HEK293 (cell line): ENCODE results near the gene PIP5K1B.

ENCODE experiments used
- CTCF ChIA-PET: fragments of 350-600 bp; formaldehyde crosslinking; extraction: SDS; loops from one replicate; lab custom pipeline; 2021; ENCODE audit warnings: antibody characterized with exemption; lab: Yijun Ruan, JAX
- POLR2A ChIA-PET: fragments of 300-600 bp; formaldehyde crosslinking; extraction: SDS; loops from one replicate; lab custom pipeline; 2020; ENCODE audit warnings: antibody characterized with exemption, inconsistent platforms; lab: Yijun Ruan, JAX
- H3K27ac ChIP-seq: fragments of 200-500 bp; sonication (Bioruptor generic); 2 replicates; pipeline ENCODE4 v1.5.1; 2014; ENCODE audit warnings: low read depth, low read length, control low read depth, inconsistent platforms; ENCODE audit errors: extremely low read depth
- H3K36me3 ChIP-seq, 2 experiments: fragments of 200-500 bp in 1 of 2; sonication (Bioruptor generic) in 1 of 2; 1 replicate in 1 of 2; 2 replicates in 1 of 2; pipeline ENCODE4 v1.5.1; 2014 to 2017; ENCODE audit warnings: inconsistent platforms in 2 of 2, low read length in 2 of 2; ENCODE audit not compliant: control insufficient read depth in 2 of 2, insufficient read depth in 1 of 2
- H3K4me1 ChIP-seq: fragments of 200-500 bp; sonication (Bioruptor generic); 2 replicates; pipeline ENCODE4 v1.5.1; 2014; ENCODE audit warnings: mild to moderate bottlenecking, low read length, inconsistent platforms; ENCODE audit not compliant: control insufficient read depth, insufficient read depth
- H3K4me3 ChIP-seq: 2 replicates; pipeline ENCODE4 v1.5.1; 2011; ENCODE audit warnings: low read depth, mild to moderate bottlenecking, control low read depth, low read length, moderate library complexity
- H3K9me3 ChIP-seq: fragments of 200-500 bp; sonication (Bioruptor generic); 2 replicates; pipeline ENCODE4 v1.5.1; 2014; ENCODE audit warnings: low read depth, low read length, inconsistent platforms; ENCODE audit not compliant: control insufficient read depth, insufficient read depth
- SALL2 ChIP-seq: fragments of 450-650 bp; formaldehyde crosslinking; IDR thresholded peaks from 2 replicates; pipeline ENCODE4 v1.5.0; 2017; ENCODE audit warnings: missing biosample characterization, mild to moderate bottlenecking, missing genetic modification characterization, borderline replicate concordance
- ZBTB1 ChIP-seq: fragments of 450-650 bp; formaldehyde crosslinking; IDR thresholded peaks from 2 replicates; pipeline ENCODE4 v1.5.1; 2016; ENCODE audit warnings: missing biosample characterization, missing genetic modification characterization
- ZBTB48 ChIP-seq: fragments of 450-650 bp; formaldehyde crosslinking; IDR thresholded peaks from 2 replicates; pipeline ENCODE4 v1.5.1; 2016; ENCODE audit warnings: missing biosample characterization, missing genetic modification characterization
- ZNF202 ChIP-seq: fragments of 450-650 bp; formaldehyde crosslinking; IDR thresholded peaks from 2 replicates; pipeline ENCODE4 v1.5.1; 2016; ENCODE audit warnings: missing biosample characterization, missing genetic modification characterization, borderline replicate concordance
- ZNF350 ChIP-seq: fragments of 450-650 bp; formaldehyde crosslinking; IDR thresholded peaks from 2 replicates; pipeline ENCODE4 v1.5.0; 2017; ENCODE audit warnings: missing biosample characterization, mild to moderate bottlenecking, missing genetic modification characterization
- ZNF416 ChIP-seq: fragments of 450-650 bp; formaldehyde crosslinking; IDR thresholded peaks from 2 replicates; pipeline ENCODE4 v1.5.1; 2016; ENCODE audit warnings: missing biosample characterization, missing genetic modification characterization
- ZNF423 ChIP-seq: fragments of 450-650 bp; formaldehyde crosslinking; IDR thresholded peaks from 2 replicates; pipeline ENCODE4 v1.5.1; 2016; ENCODE audit warnings: missing biosample characterization, missing genetic modification characterization
- ZNF558 ChIP-seq: fragments of 450-650 bp; formaldehyde crosslinking; IDR thresholded peaks from 2 replicates; pipeline ENCODE4 v1.5.1; 2016; ENCODE audit warnings: missing biosample characterization, missing genetic modification characterization
- ZNF626 ChIP-seq: fragments of 450-650 bp; sonication (Bioruptor Pico); formaldehyde crosslinking; IDR thresholded peaks from 2 replicates; pipeline ENCODE4 v1.5.1; 2018; ENCODE audit warnings: missing biosample characterization, missing genetic modification characterization, inconsistent platforms
- ZNF701 ChIP-seq: fragments of 450-650 bp; formaldehyde crosslinking; IDR thresholded peaks from 2 replicates; pipeline ENCODE4 v1.5.1; 2016; ENCODE audit warnings: missing biosample characterization, missing genetic modification characterization
- ZNF785 ChIP-seq: fragments of 450-650 bp; formaldehyde crosslinking; IDR thresholded peaks from 2 replicates; pipeline ENCODE4 v1.5.1; 2016; ENCODE audit warnings: missing biosample characterization, missing genetic modification characterization
- ZNF843 ChIP-seq: fragments of 450-650 bp; formaldehyde crosslinking; IDR thresholded peaks from 2 replicates; pipeline ENCODE4 v1.5.1; 2016; ENCODE audit warnings: missing biosample characterization, missing genetic modification characterization
- ZSCAN16 ChIP-seq: fragments of 450-650 bp; formaldehyde crosslinking; IDR thresholded peaks from 2 replicates; pipeline ENCODE4 v1.5.1; 2016; ENCODE audit warnings: missing biosample characterization, missing genetic modification characterization
- TF ChIP-seq, protein P1 (sequence below): fragments of 450-650 bp; formaldehyde crosslinking; IDR thresholded peaks from 2 replicates; pipeline ENCODE4 v1.5.1; 2016; ENCODE audit warnings: missing biosample characterization, missing genetic modification characterization, borderline replicate concordance
- TF ChIP-seq, protein P2 (sequence below): fragments of 450-650 bp; formaldehyde crosslinking; IDR thresholded peaks from 2 replicates; pipeline ENCODE4 v1.5.1; 2016; ENCODE audit warnings: missing biosample characterization, missing genetic modification characterization
- TF ChIP-seq, protein P3 (sequence below): sonication (generic); formaldehyde crosslinking; IDR thresholded peaks from 2 replicates; pipeline ENCODE4 v1.8.1; 2022; ENCODE audit warnings: mild to moderate bottlenecking, moderate library complexity, missing genetic modification reagents
- TF ChIP-seq, protein P4 (sequence below): fragments of 450-650 bp; formaldehyde crosslinking; IDR thresholded peaks from 2 replicates; pipeline ENCODE4 v1.5.1; 2017; ENCODE audit warnings: missing biosample characterization, missing genetic modification characterization
- TF ChIP-seq, protein P5 (sequence below): fragments of 450-650 bp; formaldehyde crosslinking; IDR thresholded peaks from 2 replicates; pipeline ENCODE4 v1.5.1; 2016; ENCODE audit warnings: missing biosample characterization, missing genetic modification characterization

PIP5K1B gene

DNA sequence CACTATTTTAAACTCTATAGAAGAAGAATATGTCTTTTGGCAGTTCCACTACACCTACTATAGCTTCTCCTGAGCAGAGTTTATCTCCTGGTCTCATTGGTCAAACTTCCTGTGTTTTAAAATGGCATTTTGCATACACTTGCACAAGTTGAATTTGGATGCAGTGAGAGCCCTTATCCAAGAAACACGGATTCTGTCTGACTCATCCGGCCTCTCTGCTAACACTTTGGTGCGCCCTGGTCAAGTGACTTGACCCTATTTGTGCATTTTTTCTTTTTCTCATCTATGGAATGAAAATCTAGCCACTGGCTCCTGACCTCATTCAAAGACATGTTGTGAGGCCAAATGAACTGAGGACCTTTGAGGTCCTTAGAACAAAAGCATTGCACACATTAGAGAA, 20.0 kb downstream of the PIP5K1B start (continued):
- TF ChIP-seq, protein P1, sequence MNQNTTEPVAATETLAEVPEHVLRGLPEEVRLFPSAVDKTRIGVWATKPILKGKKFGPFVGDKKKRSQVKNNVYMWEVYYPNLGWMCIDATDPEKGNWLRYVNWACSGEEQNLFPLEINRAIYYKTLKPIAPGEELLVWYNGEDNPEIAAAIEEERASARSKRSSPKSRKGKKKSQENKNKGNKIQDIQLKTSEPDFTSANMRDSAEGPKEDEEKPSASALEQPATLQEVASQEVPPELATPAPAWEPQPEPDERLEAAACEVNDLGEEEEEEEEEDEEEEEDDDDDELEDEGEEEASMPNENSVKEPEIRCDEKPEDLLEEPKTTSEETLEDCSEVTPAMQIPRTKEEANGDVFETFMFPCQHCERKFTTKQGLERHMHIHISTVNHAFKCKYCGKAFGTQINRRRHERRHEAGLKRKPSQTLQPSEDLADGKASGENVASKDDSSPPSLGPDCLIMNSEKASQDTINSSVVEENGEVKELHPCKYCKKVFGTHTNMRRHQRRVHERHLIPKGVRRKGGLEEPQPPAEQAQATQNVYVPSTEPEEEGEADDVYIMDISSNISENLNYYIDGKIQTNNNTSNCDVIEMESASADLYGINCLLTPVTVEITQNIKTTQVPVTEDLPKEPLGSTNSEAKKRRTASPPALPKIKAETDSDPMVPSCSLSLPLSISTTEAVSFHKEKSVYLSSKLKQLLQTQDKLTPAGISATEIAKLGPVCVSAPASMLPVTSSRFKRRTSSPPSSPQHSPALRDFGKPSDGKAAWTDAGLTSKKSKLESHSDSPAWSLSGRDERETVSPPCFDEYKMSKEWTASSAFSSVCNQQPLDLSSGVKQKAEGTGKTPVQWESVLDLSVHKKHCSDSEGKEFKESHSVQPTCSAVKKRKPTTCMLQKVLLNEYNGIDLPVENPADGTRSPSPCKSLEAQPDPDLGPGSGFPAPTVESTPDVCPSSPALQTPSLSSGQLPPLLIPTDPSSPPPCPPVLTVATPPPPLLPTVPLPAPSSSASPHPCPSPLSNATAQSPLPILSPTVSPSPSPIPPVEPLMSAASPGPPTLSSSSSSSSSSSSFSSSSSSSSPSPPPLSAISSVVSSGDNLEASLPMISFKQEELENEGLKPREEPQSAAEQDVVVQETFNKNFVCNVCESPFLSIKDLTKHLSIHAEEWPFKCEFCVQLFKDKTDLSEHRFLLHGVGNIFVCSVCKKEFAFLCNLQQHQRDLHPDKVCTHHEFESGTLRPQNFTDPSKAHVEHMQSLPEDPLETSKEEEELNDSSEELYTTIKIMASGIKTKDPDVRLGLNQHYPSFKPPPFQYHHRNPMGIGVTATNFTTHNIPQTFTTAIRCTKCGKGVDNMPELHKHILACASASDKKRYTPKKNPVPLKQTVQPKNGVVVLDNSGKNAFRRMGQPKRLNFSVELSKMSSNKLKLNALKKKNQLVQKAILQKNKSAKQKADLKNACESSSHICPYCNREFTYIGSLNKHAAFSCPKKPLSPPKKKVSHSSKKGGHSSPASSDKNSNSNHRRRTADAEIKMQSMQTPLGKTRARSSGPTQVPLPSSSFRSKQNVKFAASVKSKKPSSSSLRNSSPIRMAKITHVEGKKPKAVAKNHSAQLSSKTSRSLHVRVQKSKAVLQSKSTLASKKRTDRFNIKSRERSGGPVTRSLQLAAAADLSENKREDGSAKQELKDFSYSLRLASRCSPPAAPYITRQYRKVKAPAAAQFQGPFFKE (tag by site-specific recombination): no peak
- TF ChIP-seq SALL2 (tag by site-specific recombination): no peak
- TF ChIP-seq, protein P2, sequence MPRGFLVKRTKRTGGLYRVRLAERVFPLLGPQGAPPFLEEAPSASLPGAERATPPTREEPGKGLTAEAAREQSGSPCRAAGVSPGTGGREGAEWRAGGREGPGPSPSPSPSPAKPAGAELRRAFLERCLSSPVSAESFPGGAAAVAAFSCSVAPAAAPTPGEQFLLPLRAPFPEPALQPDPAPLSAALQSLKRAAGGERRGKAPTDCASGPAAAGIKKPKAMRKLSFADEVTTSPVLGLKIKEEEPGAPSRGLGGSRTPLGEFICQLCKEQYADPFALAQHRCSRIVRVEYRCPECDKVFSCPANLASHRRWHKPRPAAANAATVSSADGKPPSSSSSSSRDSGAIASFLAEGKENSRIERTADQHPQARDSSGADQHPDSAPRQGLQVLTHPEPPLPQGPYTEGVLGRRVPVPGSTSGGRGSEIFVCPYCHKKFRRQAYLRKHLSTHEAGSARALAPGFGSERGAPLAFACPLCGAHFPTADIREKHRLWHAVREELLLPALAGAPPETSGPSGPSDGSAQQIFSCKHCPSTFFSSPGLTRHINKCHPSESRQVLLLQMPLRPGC (tag by site-specific recombination): no peak
- TF ChIP-seq, protein P3, sequence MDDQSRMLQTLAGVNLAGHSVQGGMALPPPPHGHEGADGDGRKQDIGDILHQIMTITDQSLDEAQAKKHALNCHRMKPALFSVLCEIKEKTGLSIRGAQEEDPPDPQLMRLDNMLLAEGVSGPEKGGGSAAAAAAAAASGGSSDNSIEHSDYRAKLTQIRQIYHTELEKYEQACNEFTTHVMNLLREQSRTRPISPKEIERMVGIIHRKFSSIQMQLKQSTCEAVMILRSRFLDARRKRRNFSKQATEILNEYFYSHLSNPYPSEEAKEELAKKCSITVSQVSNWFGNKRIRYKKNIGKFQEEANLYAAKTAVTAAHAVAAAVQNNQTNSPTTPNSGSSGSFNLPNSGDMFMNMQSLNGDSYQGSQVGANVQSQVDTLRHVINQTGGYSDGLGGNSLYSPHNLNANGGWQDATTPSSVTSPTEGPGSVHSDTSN (CRISPR knock-in tag): no peak
- TF ChIP-seq ZNF350 (tag by site-specific recombination): no peak
- no peak for TF ChIP-seq ZBTB1 (tag by site-specific recombination)
- no peak for TF ChIP-seq ZNF423
- TF ChIP-seq ZNF701 (tag by site-specific recombination): no peak

DNA sequence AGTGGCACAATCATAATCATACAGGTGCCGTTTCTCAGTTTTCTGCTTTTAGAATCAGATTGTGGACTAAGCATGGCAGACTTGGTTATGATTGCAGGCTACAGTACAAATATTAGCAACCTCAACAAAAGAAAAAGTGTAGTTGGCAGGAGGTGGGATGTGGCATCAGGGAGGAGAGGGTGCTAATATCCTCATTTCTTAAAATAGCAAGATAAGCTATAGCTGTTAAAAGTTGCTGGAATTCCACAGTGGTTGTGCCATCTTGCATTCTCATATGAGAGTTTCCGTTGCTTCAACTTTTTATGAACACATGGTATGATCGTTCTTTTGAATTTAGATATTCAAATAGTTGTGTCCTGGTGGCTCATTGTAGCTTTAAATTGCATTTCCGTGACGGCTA, 21.4 kb downstream of the PIP5K1B start:
- Histone ChIP-seq H3K27ac (no peak overlapping the region), H3K9me3 (no peaks in the 10 kb centered on the region), H3K4me1 (no peaks in the 10 kb centered on the region), H3K4me3 (no peak overlapping the region)
- POLR2A ChIA-PET: no interaction called here
- CTCF ChIA-PET: no interaction called here
- TF ChIP-seq ZNF416 (tag by site-specific recombination) (no peak), ZNF558 (tag by site-specific recombination) (no peak), ZSCAN16 (tag by site-specific recombination) (no peak), ZNF626 (tag by site-specific recombination) (no peak), ZNF785 (tag by site-specific recombination) (no peak), ZBTB48 (tag by site-specific recombination) (no peak), ZNF202 (tag by site-specific recombination) (no peak), ZNF843 (no peak)
- TF ChIP-seq, protein P1 (tag by site-specific recombination): no peak
- TF ChIP-seq, protein P4, sequence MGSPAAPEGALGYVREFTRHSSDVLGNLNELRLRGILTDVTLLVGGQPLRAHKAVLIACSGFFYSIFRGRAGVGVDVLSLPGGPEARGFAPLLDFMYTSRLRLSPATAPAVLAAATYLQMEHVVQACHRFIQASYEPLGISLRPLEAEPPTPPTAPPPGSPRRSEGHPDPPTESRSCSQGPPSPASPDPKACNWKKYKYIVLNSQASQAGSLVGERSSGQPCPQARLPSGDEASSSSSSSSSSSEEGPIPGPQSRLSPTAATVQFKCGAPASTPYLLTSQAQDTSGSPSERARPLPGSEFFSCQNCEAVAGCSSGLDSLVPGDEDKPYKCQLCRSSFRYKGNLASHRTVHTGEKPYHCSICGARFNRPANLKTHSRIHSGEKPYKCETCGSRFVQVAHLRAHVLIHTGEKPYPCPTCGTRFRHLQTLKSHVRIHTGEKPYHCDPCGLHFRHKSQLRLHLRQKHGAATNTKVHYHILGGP (tag by site-specific recombination): no peak
- TF ChIP-seq, protein P5, sequence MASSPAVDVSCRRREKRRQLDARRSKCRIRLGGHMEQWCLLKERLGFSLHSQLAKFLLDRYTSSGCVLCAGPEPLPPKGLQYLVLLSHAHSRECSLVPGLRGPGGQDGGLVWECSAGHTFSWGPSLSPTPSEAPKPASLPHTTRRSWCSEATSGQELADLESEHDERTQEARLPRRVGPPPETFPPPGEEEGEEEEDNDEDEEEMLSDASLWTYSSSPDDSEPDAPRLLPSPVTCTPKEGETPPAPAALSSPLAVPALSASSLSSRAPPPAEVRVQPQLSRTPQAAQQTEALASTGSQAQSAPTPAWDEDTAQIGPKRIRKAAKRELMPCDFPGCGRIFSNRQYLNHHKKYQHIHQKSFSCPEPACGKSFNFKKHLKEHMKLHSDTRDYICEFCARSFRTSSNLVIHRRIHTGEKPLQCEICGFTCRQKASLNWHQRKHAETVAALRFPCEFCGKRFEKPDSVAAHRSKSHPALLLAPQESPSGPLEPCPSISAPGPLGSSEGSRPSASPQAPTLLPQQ (tag by site-specific recombination): no peak
- TF ChIP-seq, all 188 proteins: peak for 0
- no peaks in the 10 kb centered on the region for H3K36me3 ChIP-seq
